ENCODE results near the gene PRDM16. TPM values are rescaled to one million over a fixed set of nuclear protein-coding genes. Genes with fewer than 3 reads are reported as not detected.

The PRDM16 gene
- total and polyA plus RNA-seq, 7 donors = 0.04 to 1.2 (median 0.31) TPM

DNA sequence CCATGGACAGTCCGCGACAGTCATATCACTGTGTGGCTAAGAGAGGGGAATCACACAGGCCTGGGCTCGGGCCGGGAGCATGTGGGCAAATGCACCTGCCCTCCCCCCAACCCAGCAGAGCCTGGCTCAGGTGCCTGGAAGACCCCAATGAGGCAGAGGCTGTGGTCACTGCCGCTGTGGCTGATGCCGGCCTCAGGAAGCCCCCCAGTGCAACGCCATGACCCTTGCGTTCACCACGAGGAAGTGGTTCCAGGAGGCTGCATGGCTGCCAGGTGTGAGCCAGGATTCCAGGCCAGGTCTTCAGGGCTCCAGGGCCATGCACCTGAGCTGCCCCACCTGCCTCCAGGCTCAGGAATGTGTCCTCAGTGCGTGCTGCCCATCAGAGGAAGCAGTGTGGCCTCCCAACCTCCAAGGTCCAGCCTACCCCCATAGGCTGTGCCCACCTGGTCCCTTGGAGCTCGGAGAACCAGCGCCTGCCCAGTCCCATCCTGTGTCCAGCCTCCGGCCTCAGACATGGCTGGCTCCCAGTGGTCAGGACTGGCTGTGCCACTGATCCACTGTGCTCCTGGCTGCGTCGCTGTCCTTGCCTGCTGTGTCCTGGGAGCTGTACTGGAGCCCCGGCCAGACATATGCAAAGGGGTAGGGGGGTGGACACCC, 393.5 kb downstream of the PRDM16 start:
- intact Hi-C loops (cut with DNase I) = no loop called here
- DNase-seq (peak; percentile 9 to 35), ATAC-seq (no peak)
- no peaks in the 10 kb centered on the region for H3K27me3 ChIP-seq (ENCODE audit: insufficient read depth in 3 of 3, low read length in 2 of 3)
- TF ChIP-seq, protein P1, sequence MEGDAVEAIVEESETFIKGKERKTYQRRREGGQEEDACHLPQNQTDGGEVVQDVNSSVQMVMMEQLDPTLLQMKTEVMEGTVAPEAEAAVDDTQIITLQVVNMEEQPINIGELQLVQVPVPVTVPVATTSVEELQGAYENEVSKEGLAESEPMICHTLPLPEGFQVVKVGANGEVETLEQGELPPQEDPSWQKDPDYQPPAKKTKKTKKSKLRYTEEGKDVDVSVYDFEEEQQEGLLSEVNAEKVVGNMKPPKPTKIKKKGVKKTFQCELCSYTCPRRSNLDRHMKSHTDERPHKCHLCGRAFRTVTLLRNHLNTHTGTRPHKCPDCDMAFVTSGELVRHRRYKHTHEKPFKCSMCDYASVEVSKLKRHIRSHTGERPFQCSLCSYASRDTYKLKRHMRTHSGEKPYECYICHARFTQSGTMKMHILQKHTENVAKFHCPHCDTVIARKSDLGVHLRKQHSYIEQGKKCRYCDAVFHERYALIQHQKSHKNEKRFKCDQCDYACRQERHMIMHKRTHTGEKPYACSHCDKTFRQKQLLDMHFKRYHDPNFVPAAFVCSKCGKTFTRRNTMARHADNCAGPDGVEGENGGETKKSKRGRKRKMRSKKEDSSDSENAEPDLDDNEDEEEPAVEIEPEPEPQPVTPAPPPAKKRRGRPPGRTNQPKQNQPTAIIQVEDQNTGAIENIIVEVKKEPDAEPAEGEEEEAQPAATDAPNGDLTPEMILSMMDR (IDR thresholded peaks at IDR 0.05) = no peak
- WGBS, 3 donors = 82 to 91% (median 89%) methylated on average over 16 of the region's 16 CpGs
- H3K4me3 ChIP-seq = no peak overlapping the region
- no peak overlapping the region for H3K27ac ChIP-seq
- H3K36me3 ChIP-seq (ENCODE audit: insufficient read depth in 1 of 2, low read depth in 1 of 2) = no peaks in the 10 kb centered on the region
- no peaks in the 10 kb centered on the region for H3K9me3 ChIP-seq
- peaks cover 33% of the 10 kb centered on the region for H3K4me1 ChIP-seq

- TF ChIP-seq, protein P1 (IDR thresholded peaks at IDR 0.05) = no peak
- ATAC-seq (no peak), DNase-seq (peak; percentile 6 to 41)
- no peaks in the 10 kb centered on the region for H3K27me3 ChIP-seq (ENCODE audit: insufficient read depth in 3 of 3, low read length in 2 of 3)
- no peaks in the 10 kb centered on the region for H3K36me3 ChIP-seq (ENCODE audit: insufficient read depth in 1 of 2, low read depth in 1 of 2)
- H3K4me1 ChIP-seq = peaks cover 28% of the 10 kb centered on the region
- no peak overlapping the region for H3K4me3 ChIP-seq
- WGBS, 3 donors = 88 to 94% (median 94%) methylated on average over 21 to 22 of the region's 22 CpGs
- intact Hi-C loops (cut with DNase I) = no loop called here
- H3K27ac ChIP-seq = no peak overlapping the region
- no peaks in the 10 kb centered on the region for H3K9me3 ChIP-seq
Measured at GRCh38 chr1:3463013-3463385, 394.0 kb downstream of the PRDM16 start.

DNA sequence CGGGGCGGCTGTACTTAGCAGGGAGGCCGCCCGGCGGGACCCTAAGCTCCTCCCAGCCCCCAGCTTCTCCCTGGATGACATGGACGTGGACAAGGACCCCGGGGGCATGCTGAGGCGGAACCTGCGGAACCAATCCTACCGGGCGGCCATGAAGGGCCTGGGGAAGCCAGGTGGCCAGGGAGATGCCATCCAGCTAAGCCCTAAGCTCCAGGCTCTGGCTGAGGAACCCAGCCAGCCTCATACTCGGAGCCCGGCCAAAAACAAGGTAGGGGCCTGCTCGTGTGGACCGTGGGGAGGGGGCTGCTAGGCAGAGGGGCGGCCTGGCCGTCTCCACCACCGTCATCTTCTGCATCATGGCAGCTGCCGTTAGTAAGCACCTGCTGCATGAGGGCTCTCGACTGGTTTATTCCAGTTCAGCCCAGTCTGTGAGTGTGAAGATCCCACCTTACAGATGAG, 394.4 kb downstream of the PRDM16 start:
- 70 to 83% (median 81%) methylated on average over 20 of the region's 20 CpGs for WGBS, 3 donors
- DNase-seq = peak in 1 of 2 donors; percentile 4
- Histone ChIP-seq H3K4me3 (no peak overlapping the region), H3K36me3 (ENCODE audit: insufficient read depth in 1 of 2, low read depth in 1 of 2) (no peaks in the 10 kb centered on the region), H3K27me3 (ENCODE audit: insufficient read depth in 3 of 3, low read length in 2 of 3) (no peaks in the 10 kb centered on the region), H3K9me3 (no peaks in the 10 kb centered on the region), H3K4me1 (peaks cover 24% of the 10 kb centered on the region), H3K27ac (no peak overlapping the region)
- ATAC-seq = no peak
- TF ChIP-seq, protein P1 (IDR thresholded peaks at IDR 0.05) = no peak
- intact Hi-C loops (cut with DNase I) = no loop called here

DNA sequence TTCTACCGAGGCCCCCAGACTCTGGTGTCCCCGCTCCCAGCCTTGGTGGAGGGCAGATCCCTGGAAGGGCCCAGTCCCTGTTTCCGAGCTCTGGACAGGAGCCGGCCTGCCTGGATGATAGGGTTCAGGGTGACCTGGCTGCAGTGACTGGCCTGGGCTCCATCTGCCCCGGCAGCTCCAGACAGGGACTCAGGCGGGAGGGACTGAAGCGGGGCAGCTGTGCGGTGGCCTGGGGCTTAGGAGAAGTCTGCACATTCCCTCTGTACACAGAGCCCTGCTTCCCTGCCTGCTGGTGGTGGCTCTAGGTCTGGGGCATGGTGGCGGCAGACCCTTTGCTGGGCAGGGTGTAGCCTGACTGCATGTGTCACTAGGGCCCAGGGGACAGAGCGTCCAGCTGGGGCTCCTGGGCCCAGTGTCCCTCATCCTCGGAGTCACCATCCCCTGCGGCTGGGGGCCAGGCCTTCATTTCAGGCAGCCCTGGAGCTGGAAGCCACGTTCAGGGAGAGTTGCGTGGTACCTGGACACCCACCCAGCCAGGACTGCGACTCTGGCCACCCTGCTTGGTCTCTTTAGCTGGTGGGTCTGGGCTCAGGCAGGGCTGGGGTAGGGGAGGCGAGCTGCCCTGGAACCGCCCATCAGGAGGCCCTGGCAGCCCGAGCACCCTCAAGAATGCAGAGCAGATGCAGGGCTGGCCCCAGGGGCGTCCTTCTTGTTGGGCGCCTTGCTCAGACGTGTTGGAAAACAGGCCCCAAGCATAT, 395.1 kb downstream of the PRDM16 start:
- intact Hi-C loops (cut with DNase I) = no loop called here
- Histone ChIP-seq H3K36me3 (ENCODE audit: insufficient read depth in 1 of 2, low read depth in 1 of 2) (no peaks in the 10 kb centered on the region), H3K27me3 (ENCODE audit: insufficient read depth in 3 of 3, low read length in 2 of 3) (no peaks in the 10 kb centered on the region), H3K4me1 (peaks cover 18% of the 10 kb centered on the region), H3K4me3 (no peak overlapping the region), H3K27ac (no peak overlapping the region), H3K9me3 (no peaks in the 10 kb centered on the region)
- DNase-seq (peak; percentile 9 to 47), ATAC-seq (no peak)
- TF ChIP-seq, protein P1 (IDR thresholded peaks at IDR 0.05) = no peak
- WGBS, 3 donors = 87 to 92% (median 92%) methylated on average over 21 of the region's 21 CpGs
